HG03571 (cell line): ENCODE data around the gene CHAF1A.

Source experiments
- ATAC-seq: cut with Tn5 transposase; IDR thresholded peaks from one replicate; pipeline ENCODE4 v1.9.1; 2021; ENCODE audit not compliant: unreplicated experiment

The CHAF1A gene

DNA sequence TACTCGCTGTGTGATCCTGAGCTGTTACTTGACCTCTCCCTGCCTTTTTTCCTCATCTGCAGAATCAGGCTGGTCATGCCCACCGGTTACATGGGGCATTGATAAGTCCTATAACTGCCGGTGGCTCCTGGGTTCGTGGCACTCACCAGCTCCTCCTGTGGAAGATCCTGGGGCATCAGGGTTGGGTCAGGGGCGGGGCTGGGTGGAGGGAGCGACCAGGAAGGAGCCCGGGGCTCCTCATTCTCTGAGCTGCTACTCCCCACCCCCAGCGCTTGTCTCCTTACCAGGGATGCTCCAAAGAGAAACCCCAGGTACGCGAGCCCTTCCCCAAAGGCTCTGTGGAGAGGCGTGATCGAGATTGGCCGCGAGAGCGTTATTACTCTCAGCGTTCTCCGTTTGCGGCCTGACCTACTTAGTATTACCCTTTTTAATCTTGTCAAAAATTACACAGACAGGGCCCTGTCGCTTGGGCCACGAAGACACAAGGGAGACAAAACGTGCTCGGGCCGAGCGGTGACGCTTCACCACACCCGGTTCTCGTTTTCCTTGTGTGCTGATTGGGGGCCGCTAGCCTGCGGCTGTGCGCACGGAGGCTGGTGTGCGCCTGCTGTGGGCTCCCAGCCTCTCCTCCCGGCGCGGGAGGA is 80.4 kb downstream of the CHAF1A start:
- ATAC-seq = no peak

DNA sequence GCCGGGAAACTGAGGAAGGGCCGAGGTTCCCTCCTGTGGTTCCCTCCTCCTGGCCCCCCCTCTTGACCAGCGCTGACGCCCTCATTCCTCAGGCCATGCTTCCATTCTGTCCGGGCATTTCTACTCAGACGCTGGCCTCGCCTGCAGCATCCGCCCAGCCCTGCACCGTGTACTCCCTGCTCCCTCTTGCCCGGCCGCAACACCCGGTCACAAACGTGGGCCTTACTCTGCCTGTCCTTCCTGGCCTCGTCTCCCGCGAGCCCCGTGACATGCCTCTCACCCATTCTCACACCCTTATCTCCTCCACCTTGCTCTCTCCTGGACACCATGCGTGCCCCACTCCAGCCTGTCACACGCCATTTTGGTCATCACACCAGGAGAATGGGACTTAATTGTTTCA is 80.9 kb downstream of the CHAF1A start:
- no peak for ATAC-seq

DNA sequence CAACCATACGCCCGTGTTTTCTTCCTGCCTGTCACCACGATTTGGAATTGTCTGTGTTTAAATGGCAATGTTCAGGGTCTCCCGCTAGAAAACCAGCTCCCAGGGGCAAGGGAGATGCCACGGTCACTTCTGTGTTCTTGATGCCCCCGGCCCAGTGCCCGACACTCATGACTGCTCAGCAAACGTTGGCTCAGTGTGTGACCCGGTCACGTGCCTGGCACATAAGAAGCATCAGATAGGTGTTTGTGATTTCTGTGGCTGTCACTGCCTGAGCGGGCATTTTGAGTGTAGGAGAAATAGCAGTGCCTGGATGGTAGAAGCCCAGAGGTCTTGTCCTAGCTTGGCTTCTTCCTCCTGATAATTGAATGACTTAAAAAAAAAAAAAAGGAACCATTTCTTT is 85.1 kb downstream of the CHAF1A start:
- ATAC-seq = no peak

DNA sequence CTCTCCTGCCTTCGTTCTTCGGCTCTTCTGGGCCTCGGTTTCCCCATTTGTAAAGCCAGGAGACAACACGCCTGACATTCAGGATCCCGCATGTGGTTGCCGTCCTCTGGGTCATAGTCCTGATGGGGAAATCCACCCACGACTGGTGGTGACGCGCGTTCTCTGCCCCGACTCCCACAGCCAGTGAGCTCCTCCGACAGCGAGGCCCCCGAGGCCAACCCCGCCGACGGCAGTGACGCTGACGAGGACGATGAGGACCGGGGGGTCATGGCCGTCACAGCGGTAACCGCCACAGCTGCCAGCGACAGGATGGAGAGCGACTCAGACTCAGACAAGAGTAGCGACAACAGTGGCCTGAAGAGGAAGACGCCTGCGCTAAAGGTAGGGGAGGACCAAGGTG is 86.1 kb downstream of the CHAF1A start:
- no peak for ATAC-seq

DNA sequence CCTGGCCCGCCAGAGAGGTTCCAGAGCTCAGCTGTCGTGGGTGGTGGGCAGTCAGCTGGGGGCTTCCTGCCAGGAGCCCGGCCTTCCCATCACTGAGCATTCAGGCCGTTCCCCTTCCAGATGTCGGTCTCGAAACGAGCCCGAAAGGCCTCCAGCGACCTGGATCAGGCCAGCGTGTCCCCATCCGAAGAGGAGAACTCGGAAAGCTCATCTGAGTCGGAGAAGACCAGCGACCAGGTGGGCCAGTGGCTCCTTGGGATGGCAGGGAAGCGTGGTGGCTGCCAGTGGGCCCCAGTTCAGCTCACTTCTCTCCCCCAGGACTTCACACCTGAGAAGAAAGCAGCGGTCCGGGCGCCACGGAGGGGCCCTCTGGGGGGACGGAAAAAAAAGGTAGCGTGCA is 89.0 kb downstream of the CHAF1A start:
- no peak for ATAC-seq

DNA sequence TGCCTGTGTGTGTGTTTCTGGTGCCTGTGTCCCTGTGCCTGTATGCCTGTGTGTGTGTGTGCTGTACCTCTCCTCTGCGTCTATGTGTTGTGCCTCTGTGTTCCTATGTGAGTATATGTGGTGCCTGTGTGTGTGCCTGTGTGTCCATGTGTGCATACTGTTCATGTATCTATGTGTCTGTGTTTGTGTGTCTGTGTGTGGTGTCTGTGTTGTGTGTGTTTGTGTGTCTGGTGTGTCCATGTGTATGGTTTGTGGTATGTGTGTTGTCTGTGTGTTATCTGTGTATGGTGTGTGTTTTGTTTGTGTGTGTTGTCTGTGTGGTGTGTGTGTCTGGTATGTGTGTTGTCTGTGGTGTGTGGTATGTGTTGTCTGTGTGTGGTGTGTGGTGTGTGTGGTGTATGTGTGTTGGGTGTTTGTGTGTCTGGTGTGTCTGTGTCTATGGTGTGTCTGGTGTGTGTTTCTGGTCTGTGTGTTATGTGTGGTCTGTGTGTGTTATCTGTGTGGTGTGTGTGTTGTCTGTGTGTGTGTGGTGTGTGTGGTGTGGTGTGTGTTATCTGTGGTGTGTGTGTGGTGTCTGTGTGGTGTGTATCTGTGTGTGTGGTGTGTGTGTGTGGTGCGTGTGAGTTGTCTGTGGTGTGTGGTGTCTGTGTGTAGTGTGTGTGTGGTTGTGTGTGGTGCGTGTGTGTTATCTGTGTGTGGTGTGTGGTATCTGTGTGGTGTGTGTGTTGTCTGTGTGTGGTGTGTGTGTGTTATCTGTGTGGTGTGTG is 90.1 kb downstream of the CHAF1A start:
- ATAC-seq = no peak
